Neural cell (in vitro differentiated cells): Measurements from ENCODE around the gene WRNIP1. TPM values are rescaled to one million over a fixed set of nuclear protein-coding genes. Genes with fewer than 3 reads are reported as not detected.

Source experiments
- H2AFZ ChIP-seq: fragments of 200-600, 300-800 bp; sonication (generic), shearing (Covaris generic); 2 replicates; pipeline ENCODE4 v1.6.0; 2014; ENCODE audit warnings: low read depth, mild to moderate bottlenecking, antibody characterized with exemption, low read length, moderate library complexity
- H3F3A ChIP-seq: fragments of 200-600 bp; shearing (Covaris generic); 2 replicates; pipeline ENCODE4 v1.6.1; 2016; ENCODE audit warnings: mild to moderate bottlenecking, moderate library complexity, mixed read lengths, antibody characterized with exemption, low read length; ENCODE audit not compliant: insufficient read depth, poor library complexity, severe bottlenecking
- H3K27ac ChIP-seq: fragments of 200-600, 300-800 bp; sonication (generic), shearing (Covaris generic); 2 replicates; pipeline ENCODE4 v1.5.1; 2014; ENCODE audit warnings: mild to moderate bottlenecking, low read length, moderate library complexity
- H3K27me3 ChIP-seq: fragments of 300-800, 200-600 bp; sonication (generic), shearing (Covaris generic); 2 replicates; pipeline ENCODE4 v1.6.0; 2014; ENCODE audit warnings: mild to moderate bottlenecking, low read depth, low read length, moderate library complexity; ENCODE audit not compliant: insufficient read depth
- H3K36me3 ChIP-seq: fragments of 300-800, 200-600 bp; sonication (generic), shearing (Covaris generic); 2 replicates; pipeline ENCODE4 v1.5.1; 2014; ENCODE audit warnings: mild to moderate bottlenecking, antibody characterized with exemption, low read length, moderate library complexity; ENCODE audit not compliant: insufficient read depth
- H3K4me2 ChIP-seq: fragments of 300-800, 200-600 bp; sonication (generic), shearing (Covaris generic); 2 replicates; pipeline ENCODE4 v1.6.0; 2014; ENCODE audit warnings: mild to moderate bottlenecking, low read length
- H3K4me3 ChIP-seq: fragments of 300-800, 200-600 bp; sonication (generic), shearing (Covaris generic); 2 replicates; pipeline ENCODE4 v1.5.1; 2014; ENCODE audit warnings: mild to moderate bottlenecking, low read length, moderate library complexity
- H3K79me2 ChIP-seq: fragments of 200-600 bp; shearing (Covaris generic); replicated peaks from 2 replicates; pipeline ENCODE4 v1.6.0; 2014; ENCODE audit warnings: mild to moderate bottlenecking, low read length, moderate library complexity; ENCODE audit not compliant: insufficient read depth
- H3K9ac ChIP-seq: fragments of 300-800, 200-600 bp; sonication (generic), shearing (Covaris generic); 2 replicates; pipeline ENCODE4 v1.6.1; 2016; ENCODE audit warnings: mild to moderate bottlenecking, low read length, mixed read lengths
- H3K9me2 ChIP-seq: fragments of 200-600 bp; shearing (Covaris generic); 2 replicates; pipeline ENCODE4 v1.6.1; 2016; ENCODE audit warnings: mild to moderate bottlenecking, low read length, mixed read lengths; ENCODE audit not compliant: insufficient read depth
- H3K9me3 ChIP-seq: fragments of 200-600, 300-800 bp; sonication (generic), shearing (Covaris generic); 2 replicates; pipeline ENCODE4 v1.6.1; 2016; ENCODE audit warnings: mild to moderate bottlenecking, mixed run types, low read length, moderate library complexity, mixed read lengths
- H4K20me1 ChIP-seq: fragments of 200-600 bp; shearing (Covaris generic); 2 replicates; pipeline ENCODE4 v1.6.1; 2016; ENCODE audit warnings: mild to moderate bottlenecking, mixed run types; ENCODE audit not compliant: insufficient read depth
- EP300 ChIP-seq: fragments of 450-650 bp; conservative IDR thresholded peaks from 2 replicates; pipeline ENCODE4 v1.6.1; 2014; ENCODE audit warnings: antibody characterized with exemption, mild to moderate bottlenecking, moderate library complexity; ENCODE audit not compliant: poor library complexity, severe bottlenecking
- EZH2 ChIP-seq: fragments of 200-600, 300-800 bp; shearing (Covaris generic), sonication (generic); IDR thresholded peaks from 2 replicates; pipeline ENCODE4 v1.6.1; 2014; ENCODE audit warnings: antibody characterized with exemption, low read length, borderline replicate concordance, mild to moderate bottlenecking; ENCODE audit not compliant: insufficient read depth, poor library complexity, severe bottlenecking
- MXI1 ChIP-seq: fragments of 450-650 bp; conservative IDR thresholded peaks from 2 replicates; pipeline ENCODE4 v1.6.1; 2014; ENCODE audit warnings: antibody characterized with exemption, mild to moderate bottlenecking; ENCODE audit not compliant: poor library complexity, severe bottlenecking
- POLR2AphosphoS5 ChIP-seq: IDR thresholded peaks from 2 replicates; pipeline ENCODE4 v1.6.1; 2012
- RAD21 ChIP-seq: fragments of 450-650 bp; conservative IDR thresholded peaks from 2 replicates; pipeline ENCODE4 v1.6.1; 2014; ENCODE audit warnings: antibody characterized with exemption, mild to moderate bottlenecking, moderate library complexity
- SMC3 ChIP-seq: fragments of 450-650 bp; conservative IDR thresholded peaks from 2 replicates; pipeline ENCODE4 v1.6.1; 2014; ENCODE audit warnings: antibody characterized with exemption, mild to moderate bottlenecking, moderate library complexity; ENCODE audit not compliant: poor library complexity
- TAF1 ChIP-seq: IDR thresholded peaks from 2 replicates; pipeline ENCODE4 v1.6.1; 2012; ENCODE audit warnings: low read depth
- polyA plus RNA-seq: library from polyadenylated mRNA; depleted of rRNA; stranded (reverse); fragments of >200 nt; gene quantifications from 2 replicates; pipeline ENCODE4 v1.2.3, GENCODE V29; 2014
- TF ChIP-seq, protein P1 (sequence below): IDR thresholded peaks from 2 replicates; pipeline ENCODE4 v1.6.1; 2012; ENCODE audit warnings: borderline replicate concordance
- TF ChIP-seq, protein P2 (sequence below): fragments of 450-650 bp; IDR thresholded peaks from 2 replicates; pipeline ENCODE4 v1.5.1; 2014; ENCODE audit warnings: antibody characterized with exemption, mild to moderate bottlenecking, moderate library complexity; ENCODE audit not compliant: poor library complexity, severe bottlenecking

Gene WRNIP1
- polyA plus RNA-seq, 1 donor from 2014 or later: 93.7 TPM

DNA sequence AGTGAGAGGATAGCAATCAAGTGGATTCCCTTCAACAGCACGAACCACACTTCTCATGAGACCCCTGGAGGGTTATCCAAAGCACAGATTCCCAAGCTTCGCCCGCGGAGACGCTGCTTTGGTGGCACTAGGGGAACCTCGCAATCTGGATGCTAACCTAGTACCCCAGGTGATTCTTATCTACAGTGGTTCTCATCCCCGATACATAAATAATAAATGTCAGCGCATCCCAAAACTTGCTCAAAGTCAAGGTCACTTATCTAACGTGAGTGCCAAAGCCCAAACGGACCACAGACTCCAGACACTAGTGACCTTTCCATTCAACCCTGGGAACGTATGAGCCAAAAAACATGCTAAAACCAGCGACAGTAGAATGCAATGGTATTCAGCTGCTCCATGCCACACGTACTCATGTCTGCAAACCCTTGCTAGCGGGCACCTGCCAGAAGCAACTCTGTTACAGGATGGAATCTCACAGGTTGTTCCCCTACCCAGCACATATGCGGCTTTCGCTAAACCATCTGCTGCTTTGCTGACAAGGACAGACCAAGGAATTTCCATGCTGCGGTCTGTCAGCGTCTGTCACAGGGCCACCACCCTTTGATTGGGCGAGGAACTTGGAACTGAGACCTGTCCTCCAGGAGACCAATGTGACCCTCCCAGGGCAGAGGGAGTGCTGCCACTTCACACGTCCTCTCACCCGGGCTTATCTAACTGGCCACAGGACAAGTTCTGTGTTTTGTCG is 31.3 kb upstream of the WRNIP1 start:
- TF ChIP-seq, protein P1, sequence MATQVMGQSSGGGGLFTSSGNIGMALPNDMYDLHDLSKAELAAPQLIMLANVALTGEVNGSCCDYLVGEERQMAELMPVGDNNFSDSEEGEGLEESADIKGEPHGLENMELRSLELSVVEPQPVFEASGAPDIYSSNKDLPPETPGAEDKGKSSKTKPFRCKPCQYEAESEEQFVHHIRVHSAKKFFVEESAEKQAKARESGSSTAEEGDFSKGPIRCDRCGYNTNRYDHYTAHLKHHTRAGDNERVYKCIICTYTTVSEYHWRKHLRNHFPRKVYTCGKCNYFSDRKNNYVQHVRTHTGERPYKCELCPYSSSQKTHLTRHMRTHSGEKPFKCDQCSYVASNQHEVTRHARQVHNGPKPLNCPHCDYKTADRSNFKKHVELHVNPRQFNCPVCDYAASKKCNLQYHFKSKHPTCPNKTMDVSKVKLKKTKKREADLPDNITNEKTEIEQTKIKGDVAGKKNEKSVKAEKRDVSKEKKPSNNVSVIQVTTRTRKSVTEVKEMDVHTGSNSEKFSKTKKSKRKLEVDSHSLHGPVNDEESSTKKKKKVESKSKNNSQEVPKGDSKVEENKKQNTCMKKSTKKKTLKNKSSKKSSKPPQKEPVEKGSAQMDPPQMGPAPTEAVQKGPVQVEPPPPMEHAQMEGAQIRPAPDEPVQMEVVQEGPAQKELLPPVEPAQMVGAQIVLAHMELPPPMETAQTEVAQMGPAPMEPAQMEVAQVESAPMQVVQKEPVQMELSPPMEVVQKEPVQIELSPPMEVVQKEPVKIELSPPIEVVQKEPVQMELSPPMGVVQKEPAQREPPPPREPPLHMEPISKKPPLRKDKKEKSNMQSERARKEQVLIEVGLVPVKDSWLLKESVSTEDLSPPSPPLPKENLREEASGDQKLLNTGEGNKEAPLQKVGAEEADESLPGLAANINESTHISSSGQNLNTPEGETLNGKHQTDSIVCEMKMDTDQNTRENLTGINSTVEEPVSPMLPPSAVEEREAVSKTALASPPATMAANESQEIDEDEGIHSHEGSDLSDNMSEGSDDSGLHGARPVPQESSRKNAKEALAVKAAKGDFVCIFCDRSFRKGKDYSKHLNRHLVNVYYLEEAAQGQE: no peak
- TF ChIP-seq POLR2AphosphoS5: no peak
- TF ChIP-seq RAD21: no peak
- no peak for TF ChIP-seq TAF1
- TF ChIP-seq SMC3: no peak
- no peak for TF ChIP-seq MXI1
- TF ChIP-seq, protein P2, sequence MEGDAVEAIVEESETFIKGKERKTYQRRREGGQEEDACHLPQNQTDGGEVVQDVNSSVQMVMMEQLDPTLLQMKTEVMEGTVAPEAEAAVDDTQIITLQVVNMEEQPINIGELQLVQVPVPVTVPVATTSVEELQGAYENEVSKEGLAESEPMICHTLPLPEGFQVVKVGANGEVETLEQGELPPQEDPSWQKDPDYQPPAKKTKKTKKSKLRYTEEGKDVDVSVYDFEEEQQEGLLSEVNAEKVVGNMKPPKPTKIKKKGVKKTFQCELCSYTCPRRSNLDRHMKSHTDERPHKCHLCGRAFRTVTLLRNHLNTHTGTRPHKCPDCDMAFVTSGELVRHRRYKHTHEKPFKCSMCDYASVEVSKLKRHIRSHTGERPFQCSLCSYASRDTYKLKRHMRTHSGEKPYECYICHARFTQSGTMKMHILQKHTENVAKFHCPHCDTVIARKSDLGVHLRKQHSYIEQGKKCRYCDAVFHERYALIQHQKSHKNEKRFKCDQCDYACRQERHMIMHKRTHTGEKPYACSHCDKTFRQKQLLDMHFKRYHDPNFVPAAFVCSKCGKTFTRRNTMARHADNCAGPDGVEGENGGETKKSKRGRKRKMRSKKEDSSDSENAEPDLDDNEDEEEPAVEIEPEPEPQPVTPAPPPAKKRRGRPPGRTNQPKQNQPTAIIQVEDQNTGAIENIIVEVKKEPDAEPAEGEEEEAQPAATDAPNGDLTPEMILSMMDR: no peak
- TF ChIP-seq EP300: no peak
- TF ChIP-seq EZH2: no peak
- no peak overlapping the region for H3K27ac ChIP-seq

DNA sequence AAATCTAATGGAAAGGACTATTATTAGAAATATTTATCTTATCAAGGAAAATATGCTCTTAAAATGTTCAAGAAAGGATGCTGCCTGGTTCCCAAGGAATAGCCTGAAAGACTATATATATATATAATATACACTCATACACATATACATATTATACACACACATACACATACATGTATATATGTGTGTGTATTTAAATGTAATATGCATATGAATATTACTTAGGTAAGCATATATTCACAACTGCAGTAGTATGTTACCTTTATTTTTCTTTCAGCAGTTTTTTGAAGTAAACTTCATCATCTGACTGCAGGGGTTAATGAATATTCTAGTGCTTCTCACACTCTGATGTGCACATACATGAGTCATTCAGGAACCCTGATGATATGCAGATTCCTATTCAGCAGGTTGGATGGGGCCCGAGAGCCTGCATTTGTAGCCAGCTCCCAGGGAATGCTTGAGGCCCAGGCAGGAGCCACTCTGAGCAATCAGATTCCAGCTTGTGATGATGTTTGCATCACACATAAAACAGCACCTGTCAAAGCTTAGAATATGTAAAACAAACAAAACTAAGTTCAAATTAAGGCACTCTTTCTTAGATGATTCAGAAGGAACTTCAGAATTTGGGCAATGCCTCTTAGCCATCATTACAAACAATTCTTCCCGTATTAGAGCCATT is 30.6 kb upstream of the WRNIP1 start:
- H3K9me3 ChIP-seq: no peaks in the 10 kb centered on the region
- TF ChIP-seq, protein P1: no peak
- no peak for TF ChIP-seq RAD21
- TF ChIP-seq SMC3: no peak
- no peak for TF ChIP-seq MXI1
- TF ChIP-seq POLR2AphosphoS5: no peak
- TF ChIP-seq TAF1: no peak
- no peak for TF ChIP-seq EZH2
- TF ChIP-seq, protein P2: no peak
- no peak for TF ChIP-seq EP300

More for the DNA sequence above, 31.3 kb upstream of the WRNIP1 start:
- Histone ChIP-seq H3K9me3 (no peaks in the 10 kb centered on the region), H3F3A (no peaks in the 10 kb centered on the region), H3K9ac (no peak overlapping the region), H3K27me3 (no peaks in the 10 kb centered on the region), H2AFZ (no peak overlapping the region), H3K9me2 (no peaks in the 10 kb centered on the region), H3K79me2 (no peaks in the 10 kb centered on the region), H3K36me3 (no peaks in the 10 kb centered on the region), H4K20me1 (no peaks in the 10 kb centered on the region), H3K4me3 (no peak overlapping the region), H3K4me2 (no peak overlapping the region)

More for the DNA sequence above, 30.6 kb upstream of the WRNIP1 start:
- no peaks in the 10 kb centered on the region for H3F3A ChIP-seq
- no peak overlapping the region for H3K9ac ChIP-seq
- no peak overlapping the region for H3K4me2 ChIP-seq
- no peak overlapping the region for H3K4me3 ChIP-seq
- no peaks in the 10 kb centered on the region for H3K79me2 ChIP-seq
- H2AFZ ChIP-seq: no peak overlapping the region
- H3K36me3 ChIP-seq: no peaks in the 10 kb centered on the region
- H3K9me2 ChIP-seq: no peaks in the 10 kb centered on the region
- no peaks in the 10 kb centered on the region for H3K27me3 ChIP-seq
- no peak overlapping the region for H3K27ac ChIP-seq
- no peaks in the 10 kb centered on the region for H4K20me1 ChIP-seq
